ENCODE results near the gene GCSH. TPM values are rescaled to one million over a fixed set of nuclear protein-coding genes. Genes with fewer than 3 reads are reported as not detected.

GCSH gene
- polyA plus RNA-seq, 2 of the 4 experiments (the other 2 are of a cell fraction) = 73.5 to 76.4 TPM

DNA sequence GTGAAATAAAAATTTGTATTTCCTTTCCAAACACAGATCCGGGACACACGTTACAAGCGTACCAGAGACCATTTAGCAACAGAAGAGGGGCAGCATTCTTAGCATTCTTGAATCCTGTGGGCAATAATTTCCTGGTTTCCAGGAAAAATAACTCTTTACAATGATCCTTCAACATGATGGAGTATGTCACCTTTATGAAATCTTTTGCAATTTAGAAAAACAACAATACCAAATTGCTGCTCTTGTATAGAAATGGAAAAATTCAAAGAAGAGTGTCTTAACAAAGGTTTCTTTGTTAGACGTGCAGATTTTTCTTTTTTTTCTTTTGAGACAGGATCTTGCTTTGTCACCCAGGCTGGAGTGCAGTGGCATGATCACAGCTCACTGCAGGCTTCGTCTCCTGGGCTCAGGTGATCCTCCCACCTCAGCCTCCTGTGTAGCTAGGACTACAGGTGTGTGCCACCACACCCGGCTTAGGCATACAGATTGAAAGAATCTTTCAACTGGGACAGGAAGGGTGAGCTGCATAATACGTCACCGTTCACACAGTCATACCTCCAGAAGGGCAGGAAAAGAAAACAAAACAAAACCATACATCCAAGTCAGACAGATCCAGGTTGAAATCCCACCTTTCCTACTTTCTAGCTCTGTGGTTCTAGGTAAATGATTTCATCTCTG lies 10.8 kb upstream of the GCSH start:
- POLR2A ChIA-PET = no interaction called here
- Histone ChIP-seq H3K27ac (no peak overlapping the region), H3K4me1 (no peaks in the 10 kb centered on the region), H3K9me3 (no peaks in the 10 kb centered on the region), H3K4me3 (no peak overlapping the region), H3K4me2 (no peak overlapping the region)
- 72% methylated on average over 8 of the region's 8 CpGs for WGBS (ENCODE audit: missing lambda C conversion rate)
- CTCF ChIA-PET = interaction anchor here (0.8 to 1.1 kb wide), 4 partner anchors 12 to 98 kb away, joined by 3 to 4 read pairs (median 3); partner anchors contain the start of gene ATMIN
- peak in 1 of 2 experiments; percentile 27; a peak in 1 of 6 replicates for ATAC-seq
- no peak for TF ChIP-seq EHF (CRISPR knock-in tag; IDR thresholded peaks at IDR 0.05)
- TF ChIP-seq CBX2 (IDR thresholded peaks at IDR 0.05; ENCODE audit: borderline replicate concordance, low read depth) = no peak
- TF ChIP-seq FOXS1 (CRISPR knock-in tag; IDR thresholded peaks at IDR 0.05) = no peak
- TF ChIP-seq, protein P1, sequence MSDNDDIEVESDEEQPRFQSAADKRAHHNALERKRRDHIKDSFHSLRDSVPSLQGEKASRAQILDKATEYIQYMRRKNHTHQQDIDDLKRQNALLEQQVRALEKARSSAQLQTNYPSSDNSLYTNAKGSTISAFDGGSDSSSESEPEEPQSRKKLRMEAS (IDR thresholded peaks at IDR 0.05) = no peak
- no peak for FAIRE-seq
- DNase-seq (ENCODE audit: low read depth in 1 of 2, low spot score in 1 of 2) = no peak

DNA sequence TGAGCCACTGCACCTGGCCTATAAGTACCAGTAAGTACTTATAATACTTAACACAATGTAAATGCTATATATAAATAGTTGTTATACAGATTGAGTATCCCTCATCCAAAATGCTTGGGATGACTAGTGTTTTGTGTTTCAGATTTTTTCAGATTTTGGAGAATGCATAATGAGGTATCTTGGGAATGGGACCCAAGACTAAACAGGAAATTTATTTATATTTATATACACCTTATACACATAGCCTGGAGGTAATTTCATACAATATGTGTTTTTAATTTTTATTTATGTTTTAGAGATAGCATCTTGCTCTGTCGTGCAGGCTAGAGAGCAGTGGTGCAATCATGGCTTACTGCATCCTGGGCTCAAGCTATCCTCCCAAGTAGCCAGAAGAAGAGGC lies 9.8 kb upstream of the GCSH start:
- TF ChIP-seq FOSB (CRISPR knock-in tag; IDR thresholded peaks at IDR 0.05) = no peak
- TF ChIP-seq JUNB (IDR thresholded peaks at IDR 0.05) = no peak
- TF ChIP-seq FOXS1 (CRISPR knock-in tag; IDR thresholded peaks at IDR 0.05) = no peak
- no peak for TF ChIP-seq CHD2 (IDR thresholded peaks at IDR 0.05; ENCODE audit: low read length, partially characterized antibody)
- H3K9me3 ChIP-seq = no peaks in the 10 kb centered on the region
- ChIA-PET CTCF (no interaction called here), POLR2A (no interaction called here)
- ATAC-seq = no peak
- no peak overlapping the region for H3K4me2 ChIP-seq
- WGBS (ENCODE audit: missing lambda C conversion rate) = 73% methylated on average over 1 of the region's 1 CpG
- no peak overlapping the region for H3K27ac ChIP-seq
- no peak for FAIRE-seq
- no peak for DNase-seq (ENCODE audit: low read depth in 1 of 2, low spot score in 1 of 2)
- no peak overlapping the region for H3K4me3 ChIP-seq
- H3K4me1 ChIP-seq = no peaks in the 10 kb centered on the region

DNA sequence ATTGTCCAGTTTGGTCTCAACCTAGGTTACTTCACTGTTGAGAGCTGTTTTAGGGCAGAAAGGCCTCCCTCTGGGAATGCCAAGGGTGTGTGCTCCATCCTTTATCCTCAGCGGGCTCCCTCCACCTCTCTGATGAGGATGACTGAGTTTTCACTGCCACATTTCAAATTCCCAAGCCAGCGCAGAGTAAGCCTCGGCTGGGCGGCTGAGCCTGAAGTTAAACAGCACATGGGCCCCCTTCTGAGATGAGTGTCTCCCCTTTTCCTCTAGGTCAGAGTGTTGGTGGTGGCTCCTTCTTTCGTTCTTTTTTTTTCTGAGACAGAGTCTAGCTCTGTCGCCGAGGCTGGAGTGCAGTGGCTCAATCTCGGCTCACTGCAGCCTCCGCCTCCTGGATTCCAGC lies 5.5 kb upstream of the GCSH start:
- 92% methylated on average over 9 of the region's 9 CpGs for WGBS (ENCODE audit: missing lambda C conversion rate)
- no peak for ATAC-seq
- Histone ChIP-seq H3K9me3 (no peaks in the 10 kb centered on the region), H3K4me1 (peaks cover 3% of the 10 kb centered on the region; the same call in 2 of the 3 replicates), H3K4me3 (no peak overlapping the region), H3K27ac (no peak overlapping the region), H3K4me2 (no peak overlapping the region)
- ChIA-PET CTCF (no interaction called here), POLR2A (no interaction called here)
- no peak for DNase-seq (ENCODE audit: low read depth in 1 of 2, low spot score in 1 of 2)
- no peak for FAIRE-seq
- TF ChIP-seq TFCP2L1 (CRISPR knock-in tag; IDR thresholded peaks at IDR 0.05) (no peak), CBX8 (IDR thresholded peaks at IDR 0.05) (no peak), JUNB (IDR thresholded peaks at IDR 0.05) (no peak), RAD21 (conservative IDR thresholded peaks at IDR 0.05 in 1 of 2, IDR thresholded peaks at IDR 0.05 in 1 of 2) (no peak), SREBF2 (IDR thresholded peaks at IDR 0.05) (no peak), PHF8 (IDR thresholded peaks at IDR 0.05; ENCODE audit: borderline replicate concordance, low read depth) (no peak), MAZ (IDR thresholded peaks at IDR 0.05; ENCODE audit: borderline replicate concordance, low read depth, low read length) (no peak), POLR2A (IDR thresholded peaks at IDR 0.05; ENCODE audit: low read length) (no peak), CHD4 (IDR thresholded peaks at IDR 0.05; ENCODE audit: borderline replicate concordance) (no peak), MAFK (IDR thresholded peaks at IDR 0.05; ENCODE audit: partially characterized antibody) (no peak), ZSCAN20 (CRISPR knock-in tag; IDR thresholded peaks at IDR 0.05) (no peak), HEYL (CRISPR knock-in tag; IDR thresholded peaks at IDR 0.05) (no peak), SMC3 (IDR thresholded peaks at IDR 0.05) (no peak), EHMT2 (IDR thresholded peaks at IDR 0.05; ENCODE audit: low read depth) (no peak), KDM5A (IDR thresholded peaks at IDR 0.05) (no peak)
- TF ChIP-seq, protein P2, sequence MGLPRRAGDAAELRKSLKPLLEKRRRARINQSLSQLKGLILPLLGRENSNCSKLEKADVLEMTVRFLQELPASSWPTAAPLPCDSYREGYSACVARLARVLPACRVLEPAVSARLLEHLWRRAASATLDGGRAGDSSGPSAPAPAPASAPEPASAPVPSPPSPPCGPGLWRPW (IDR thresholded peaks at IDR 0.05) = no peak
- TF ChIP-seq, protein P3, sequence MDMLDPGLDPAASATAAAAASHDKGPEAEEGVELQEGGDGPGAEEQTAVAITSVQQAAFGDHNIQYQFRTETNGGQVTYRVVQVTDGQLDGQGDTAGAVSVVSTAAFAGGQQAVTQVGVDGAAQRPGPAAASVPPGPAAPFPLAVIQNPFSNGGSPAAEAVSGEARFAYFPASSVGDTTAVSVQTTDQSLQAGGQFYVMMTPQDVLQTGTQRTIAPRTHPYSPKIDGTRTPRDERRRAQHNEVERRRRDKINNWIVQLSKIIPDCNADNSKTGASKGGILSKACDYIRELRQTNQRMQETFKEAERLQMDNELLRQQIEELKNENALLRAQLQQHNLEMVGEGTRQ (IDR thresholded peaks at IDR 0.05) = no peak
- TF ChIP-seq, protein P4, sequence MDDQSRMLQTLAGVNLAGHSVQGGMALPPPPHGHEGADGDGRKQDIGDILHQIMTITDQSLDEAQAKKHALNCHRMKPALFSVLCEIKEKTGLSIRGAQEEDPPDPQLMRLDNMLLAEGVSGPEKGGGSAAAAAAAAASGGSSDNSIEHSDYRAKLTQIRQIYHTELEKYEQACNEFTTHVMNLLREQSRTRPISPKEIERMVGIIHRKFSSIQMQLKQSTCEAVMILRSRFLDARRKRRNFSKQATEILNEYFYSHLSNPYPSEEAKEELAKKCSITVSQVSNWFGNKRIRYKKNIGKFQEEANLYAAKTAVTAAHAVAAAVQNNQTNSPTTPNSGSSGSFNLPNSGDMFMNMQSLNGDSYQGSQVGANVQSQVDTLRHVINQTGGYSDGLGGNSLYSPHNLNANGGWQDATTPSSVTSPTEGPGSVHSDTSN (IDR thresholded peaks at IDR 0.05) = no peak
- TF ChIP-seq, protein P5, sequence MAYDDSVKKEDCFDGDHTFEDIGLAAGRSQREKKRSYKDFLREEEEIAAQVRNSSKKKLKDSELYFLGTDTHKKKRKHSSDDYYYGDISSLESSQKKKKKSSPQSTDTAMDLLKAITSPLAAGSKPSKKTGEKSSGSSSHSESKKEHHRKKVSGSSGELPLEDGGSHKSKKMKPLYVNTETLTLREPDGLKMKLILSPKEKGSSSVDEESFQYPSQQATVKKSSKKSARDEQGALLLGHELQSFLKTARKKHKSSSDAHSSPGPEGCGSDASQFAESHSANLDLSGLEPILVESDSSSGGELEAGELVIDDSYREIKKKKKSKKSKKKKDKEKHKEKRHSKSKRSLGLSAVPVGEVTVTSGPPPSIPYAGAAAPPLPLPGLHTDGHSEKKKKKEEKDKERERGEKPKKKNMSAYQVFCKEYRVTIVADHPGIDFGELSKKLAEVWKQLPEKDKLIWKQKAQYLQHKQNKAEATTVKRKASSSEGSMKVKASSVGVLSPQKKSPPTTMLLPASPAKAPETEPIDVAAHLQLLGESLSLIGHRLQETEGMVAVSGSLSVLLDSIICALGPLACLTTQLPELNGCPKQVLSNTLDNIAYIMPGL (CRISPR knock-in tag; IDR thresholded peaks at IDR 0.05; ENCODE audit: borderline replicate concordance) = no peak
